K562 (cell line): ENCODE data around the gene PDZD2. TPM values are rescaled to one million over a fixed set of nuclear protein-coding genes. Genes with fewer than 3 reads are reported as not detected.

Experiments used
- ATAC-seq: fragments of 200-7000 bp; cut with Tn5 transposase; 3 replicates; pipeline ENCODE4 v1.9.1; 2020; ENCODE audit warnings: moderate library complexity
- BruUV-seq: library from RNA; stranded (reverse); fragments of 400-500 nt; replicated peaks from 2 replicates; lab custom pipeline; 2021; lab: Mats Ljungman, UMichigan
- CTCF ChIA-PET: fragments of 300-600 bp; formaldehyde crosslinking; extraction: SDS; loops from one replicate; lab custom pipeline; 2021; ENCODE audit warnings: low intra/inter-chr PET ratio; lab: Yijun Ruan, JAX
- POLR2A ChIA-PET: fragments of 300-600, 350-650 bp; sonication (Branson Sonifier 250); formaldehyde crosslinking; extraction: SDS; loops from one replicate; lab custom pipeline; 2021; ENCODE audit warnings: antibody characterized with exemption, inconsistent platforms; lab: Yijun Ruan, JAX
- DNase-seq, 4 experiments: peaks; one replicate each; pipeline versions ENCODE4 v3.0.0 to v3.0.0-alpha.2; 2011 to 2018; ENCODE audit warnings: low spot score in 3 of 4, mixed read lengths in 3 of 4; ENCODE audit errors: extremely low read depth in 1 of 4
- FAIRE-seq: peaks from 2 replicates; lab custom pipeline; 2011; peaks lifted over from hg19 to GRCh38; lab: Jason Lieb, UNC
- H2AFZ ChIP-seq: 2 replicates; pipeline ENCODE4 v1.6.0; 2011; ENCODE audit warnings: low read depth, low read length, control low read depth, inconsistent platforms
- H3K27ac ChIP-seq: fragments of 200-600 bp; 3 replicates; pipeline ENCODE4 v1.8.0; 2011; ENCODE audit warnings: low read depth, mild to moderate bottlenecking, control low read depth, inconsistent platforms, low read length, moderate library complexity, mixed read lengths; ENCODE audit errors: extremely low read depth
- H3K27me3 ChIP-seq, 2 experiments: fragments of 300-600 bp in 1 of 2; 2 replicates in 1 of 2; 3 replicates in 1 of 2; pipeline versions ENCODE4 v1.6.0 to v1.8.0; 2011; ENCODE audit warnings: inconsistent platforms in 2 of 2, low read length in 2 of 2, mild to moderate bottlenecking in 1 of 2, mixed read lengths in 1 of 2, moderate library complexity in 1 of 2; ENCODE audit not compliant: control insufficient read depth in 2 of 2, insufficient read depth in 2 of 2
- H3K36me3 ChIP-seq: fragments of 300-600 bp; 3 replicates; pipeline ENCODE4 v1.8.0; 2011; ENCODE audit warnings: mild to moderate bottlenecking, low read length, inconsistent platforms; ENCODE audit not compliant: control insufficient read depth, insufficient read depth
- H3K4me1 ChIP-seq, 2 experiments: fragments of 200-600 bp in 1 of 2; replicated peaks in 1 of 2; 2 replicates in 1 of 2; 3 replicates in 1 of 2; pipeline versions ENCODE4 v1.5.1 to v1.8.0; 2011; ENCODE audit warnings: inconsistent platforms in 2 of 2, low read length in 2 of 2, mild to moderate bottlenecking in 1 of 2, mixed read lengths in 1 of 2, moderate library complexity in 1 of 2; ENCODE audit not compliant: control insufficient read depth in 2 of 2, insufficient read depth in 2 of 2
- H3K4me2 ChIP-seq: 2 replicates; pipeline ENCODE4 v1.6.1; 2011; ENCODE audit warnings: low read length, control low read depth, inconsistent platforms, mixed read lengths; ENCODE audit not compliant: insufficient read depth
- H3K4me3 ChIP-seq: fragments of 200-600 bp; sonication (generic), shearing (Covaris generic); 2 replicates; pipeline ENCODE4 v1.5.1; 2016; ENCODE audit warnings: control low read depth, inconsistent platforms
- H3K79me2 ChIP-seq: fragments of 200-600 bp; 3 replicates; pipeline ENCODE4 v1.8.0; 2011; ENCODE audit warnings: low read length, inconsistent platforms; ENCODE audit not compliant: control insufficient read depth, insufficient read depth
- H3K9ac ChIP-seq, 2 experiments: 2 replicates each; pipeline versions ENCODE4 v1.6.0 to v1.6.1; 2011; ENCODE audit warnings: low read depth in 2 of 2, low read length in 2 of 2, control low read depth in 1 of 2, inconsistent platforms in 1 of 2, mild to moderate bottlenecking in 1 of 2, mixed read lengths in 1 of 2; ENCODE audit not compliant: insufficient read depth in 1 of 2
- H3K9me1 ChIP-seq: one replicate; pipeline ENCODE4 v1.6.0; 2011; ENCODE audit warnings: inconsistent platforms, mild to moderate bottlenecking, low read length, moderate library complexity; ENCODE audit not compliant: control insufficient read depth, insufficient read depth
- H3K9me3 ChIP-seq: replicated peaks from 2 replicates; pipeline ENCODE4 v1.5.1; 2011; ENCODE audit warnings: low read depth, low read length, inconsistent platforms; ENCODE audit not compliant: control insufficient read depth, insufficient read depth
- H4K20me1 ChIP-seq: replicated peaks from 2 replicates; pipeline ENCODE4 v1.6.1; 2011; ENCODE audit warnings: low read length, inconsistent platforms, mixed read lengths; ENCODE audit not compliant: control insufficient read depth, insufficient read depth
- ARID4B ChIP-seq: sonication (generic); formaldehyde crosslinking; IDR thresholded peaks from 2 replicates; pipeline ENCODE4 v1.8.0; 2022; ENCODE audit warnings: mild to moderate bottlenecking, missing genetic modification reagents
- CC2D1A ChIP-seq: fragments of 450-650 bp; IDR thresholded peaks from 2 replicates; pipeline ENCODE4 v1.6.1; 2017; ENCODE audit warnings: mild to moderate bottlenecking
- HDAC2 ChIP-seq: fragments of 450-650 bp; IDR thresholded peaks from 2 replicates; pipeline ENCODE4 v1.6.1; 2016; ENCODE audit warnings: mild to moderate bottlenecking
- ILF3 ChIP-seq: fragments of 450-650 bp; IDR thresholded peaks from 2 replicates; pipeline ENCODE4 v1.6.1; 2018; ENCODE audit warnings: antibody characterized with exemption, mild to moderate bottlenecking, moderate library complexity, borderline replicate concordance
- NCOR1 ChIP-seq: fragments of 450-650 bp; IDR thresholded peaks from 2 replicates; pipeline ENCODE4 v1.6.1; 2016; ENCODE audit warnings: mild to moderate bottlenecking, moderate library complexity
- NR1H2 ChIP-seq: sonication (generic); formaldehyde crosslinking; IDR thresholded peaks from 2 replicates; pipeline ENCODE4 v1.4.0; 2020; ENCODE audit warnings: mild to moderate bottlenecking, missing genetic modification reagents
- PTRF ChIP-seq: fragments of 450-650 bp; IDR thresholded peaks from 2 replicates; pipeline ENCODE4 v1.6.1; 2016; ENCODE audit warnings: mild to moderate bottlenecking, missing genetic modification characterization, missing compliant biosample characterization
- RAD51 ChIP-seq: fragments of 450-650 bp; IDR thresholded peaks from 2 replicates; pipeline ENCODE4 v1.7.1; 2016; ENCODE audit warnings: low read depth, mild to moderate bottlenecking, borderline replicate concordance
- RCOR1 ChIP-seq, 2 experiments: IDR thresholded peaks; 2 replicates each; pipeline ENCODE4 v1.6.1; 2012; ENCODE audit warnings: low read depth in 2 of 2, low read length in 2 of 2, borderline replicate concordance in 1 of 2, improper control_type of control experiment in 1 of 2
- SAP30 ChIP-seq: fragments of 200-600 bp; sonication (generic); IDR thresholded peaks from 2 replicates; pipeline ENCODE4 v1.6.1; 2012; ENCODE audit warnings: borderline replicate concordance, low read depth, mild to moderate bottlenecking, moderate library complexity, low read length, control low read depth, inconsistent platforms; ENCODE audit not compliant: insufficient read depth, poor library complexity, severe bottlenecking
- SMC3 ChIP-seq: conservative IDR thresholded peaks from 2 replicates; pipeline ENCODE4 v1.6.1; 2011; ENCODE audit warnings: low read depth, low read length, improper control_type of control experiment; ENCODE audit not compliant: insufficient read depth
- WGBS: fragments of 100-300 bp; shearing (Covaris generic); methylation state at CpG from one replicate; pipeline ENCODE4 v1.1.6; 2016; ENCODE audit warnings: low coverage, mixed read lengths; ENCODE audit not compliant: insufficient coverage; ENCODE audit errors: missing lambda C conversion rate; 5-methylcytosine and 5-hydroxymethylcytosine counted together
- in situ Hi-C: fragments of 300-500 bp; cut with MboI; formaldehyde crosslinking; loops from 4 replicates; pipeline ENCODE4 v1.15.0; 2018; ENCODE audit warnings: inconsistent platforms, mixed read lengths
- intact Hi-C: fragments of 100-400 bp; cut with micrococcal nuclease; formaldehyde crosslinking; loops from 2 replicates; pipeline ENCODE4 v1.14.2; 2022
- polyA plus RNA-seq, 8 experiments: library from polyadenylated mRNA; depleted of rRNA in 4 of 8; stranded (reverse) in 5 of 8; unstranded in 3 of 8; fragments of >200 nt; fragmentation: Nextera tagmentation in 2 of 8; fragmentation: Illumina TruSeq in 1 of 8; extraction: Ambion mirVana in 2 of 8; extraction: Trizol in 1 of 8; gene quantifications; 2 replicates each; pipeline versions ENCODE4 v1.2.1 to v1.2.3, GENCODE V29; 2011 to 2014; ENCODE audit warnings: inconsistent platforms in 1 of 8, missing spikeins in 1 of 8
- total RNA-seq, 7 experiments: library from RNA; depleted of rRNA in 6 of 7; stranded (reverse); fragments of >200 nt in 6 of 7; fragmentation: Illumina TruSeq in 2 of 7; extraction: Trizol in 2 of 7; gene quantifications; 2 replicates each; pipeline versions ENCODE4 v1.2.1 to v1.2.3, GENCODE V29; 2011 to 2021; ENCODE audit warnings: low replicate concordance in 1 of 7

PDZD2 gene
- total and polyA plus RNA-seq, 9 of the 15 experiments (the other 6 are each of a cell fraction or from before 2014, with no cell fraction given) = 0.02 to 0.08 (median 0.04) TPM; not detected in 6

GRCh38 chr5:31657315-31657979 lies 18.5 kb downstream of the PDZD2 start:
- POLR2A ChIA-PET = interaction anchor here (0.6 to 0.9 kb wide), 2 partner anchors 9 to 53 kb away, joined by 4 read pairs; no protein-coding TSS in a partner anchor
- DNase-seq = no peak
- H3K27ac ChIP-seq = no peak overlapping the region
- TF ChIP-seq CC2D1A (no peak), RAD51 (no peak), PTRF (tag) (no peak)
- TF ChIP-seq, all 486 proteins: peak for 0
- intact Hi-C loops = no loop called here
- in situ Hi-C loops = no loop called here
- 0 out of 2 replicates have a peak, but pooled peaks cover 4% of the 10 kb centered on the region for H4K20me1 ChIP-seq
- H3K4me1 ChIP-seq = no peaks in the 10 kb centered on the region
- H3K9me1 ChIP-seq = no peaks in the 10 kb centered on the region
- no peaks in the 10 kb centered on the region for H3K79me2 ChIP-seq
- no peak overlapping the region for H2AFZ ChIP-seq
- CTCF ChIA-PET = no interaction called here
- no peaks in the 10 kb centered on the region for H3K36me3 ChIP-seq
- BruUV-seq = no TSS peak
- no peak overlapping the region for H3K4me2 ChIP-seq
- H3K4me3 ChIP-seq = no peak overlapping the region
- no peak overlapping the region for H3K9ac ChIP-seq
- 2% methylated on average over 11 of the region's 11 CpGs for WGBS
- peaks cover 19 to 21% of the 10 kb centered on the region in 2 experiments for H3K27me3 ChIP-seq
- no peaks in the 10 kb centered on the region for H3K9me3 ChIP-seq
- ATAC-seq (no peak), FAIRE-seq (no peak)

- Histone ChIP-seq H3K9me1 (no peaks in the 10 kb centered on the region), H3K9ac (no peak overlapping the region), H3K9me3 (no peaks in the 10 kb centered on the region), H4K20me1 (no peaks in the 10 kb centered on the region), H3K4me1 (no peaks in the 10 kb centered on the region), H3K27me3 (peaks cover 12 to 25% of the 10 kb centered on the region in 2 experiments), H3K4me2 (no peak overlapping the region), H3K36me3 (no peaks in the 10 kb centered on the region), H3K79me2 (no peaks in the 10 kb centered on the region), H3K27ac (no peak overlapping the region), H2AFZ (no peak overlapping the region), H3K4me3 (no peak overlapping the region)
- ATAC-seq (no peak), FAIRE-seq (no peak), DNase-seq (no peak)
- in situ Hi-C loops (no loop called here), intact Hi-C loops (loop anchor here (5.0 to 10.0 kb wide), 2 partner anchors 79 to 424 kb away; no protein-coding TSS in a partner anchor)
- POLR2A ChIA-PET = interaction anchor here (0.6 to 1.2 kb wide), 2 partner anchors 13 to 329 kb away, joined by 3 read pairs; no protein-coding TSS in a partner anchor
- 1% methylated on average over 4 of the region's 4 CpGs for WGBS
- no TSS peak for BruUV-seq
- CTCF ChIA-PET = no interaction called here
- TF ChIP-seq SMC3 = no peak
- TF ChIP-seq RCOR1 (IDR thresholded peaks at IDR 0.05; ENCODE audit: borderline replicate concordance in 1 of 2, low read depth in 2 of 2, low read length in 2 of 2) = no peak
- TF ChIP-seq HDAC2 = no peak
- no peak for TF ChIP-seq ARID4B (CRISPR knock-in tag)
- TF ChIP-seq ILF3 = no peak
- no peak for TF ChIP-seq SAP30
- TF ChIP-seq NCOR1 = no peak
- TF ChIP-seq NR1H2 (CRISPR knock-in tag) = no peak
Observed at GRCh38 chr5:31661257-31661656, 22.3 kb downstream of the PDZD2 start.
